Measurements from ENCODE around the gene SF3B3.
"Not testable (repeated sequence)": the region's sequence is repeated elsewhere in the genome, so short reads cannot be mapped to it uniquely, and the experiment has no call there.

The SF3B3 gene

GRCh38 chr16:70592106-70592571 is 68.5 kb downstream of the SF3B3 start:
- no peak for DNase-seq

GRCh38 chr16:70593544-70593943 is 69.9 kb downstream of the SF3B3 start:
- no peak for DNase-seq

DNA sequence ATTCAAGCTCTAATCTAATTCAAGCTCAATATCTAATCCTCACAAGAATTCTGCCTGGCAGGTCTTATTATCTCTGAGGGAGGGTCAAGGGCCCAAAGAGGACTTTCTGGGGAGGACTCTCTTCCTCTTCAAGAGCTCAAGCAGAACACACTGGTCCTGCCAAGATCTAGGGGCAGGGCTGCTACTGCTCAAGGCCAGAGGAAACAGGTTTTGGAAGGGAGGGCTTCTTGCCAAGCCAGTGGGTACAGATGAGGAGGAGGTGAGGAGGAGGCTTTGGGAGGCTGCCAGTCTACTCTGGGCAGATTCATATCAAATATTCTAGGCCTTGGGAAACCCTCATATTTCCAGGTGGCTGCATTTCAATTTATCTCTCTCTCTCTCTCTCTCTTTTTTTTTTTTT is 71.0 kb downstream of the SF3B3 start:
- DNase-seq = no peak

DNA sequence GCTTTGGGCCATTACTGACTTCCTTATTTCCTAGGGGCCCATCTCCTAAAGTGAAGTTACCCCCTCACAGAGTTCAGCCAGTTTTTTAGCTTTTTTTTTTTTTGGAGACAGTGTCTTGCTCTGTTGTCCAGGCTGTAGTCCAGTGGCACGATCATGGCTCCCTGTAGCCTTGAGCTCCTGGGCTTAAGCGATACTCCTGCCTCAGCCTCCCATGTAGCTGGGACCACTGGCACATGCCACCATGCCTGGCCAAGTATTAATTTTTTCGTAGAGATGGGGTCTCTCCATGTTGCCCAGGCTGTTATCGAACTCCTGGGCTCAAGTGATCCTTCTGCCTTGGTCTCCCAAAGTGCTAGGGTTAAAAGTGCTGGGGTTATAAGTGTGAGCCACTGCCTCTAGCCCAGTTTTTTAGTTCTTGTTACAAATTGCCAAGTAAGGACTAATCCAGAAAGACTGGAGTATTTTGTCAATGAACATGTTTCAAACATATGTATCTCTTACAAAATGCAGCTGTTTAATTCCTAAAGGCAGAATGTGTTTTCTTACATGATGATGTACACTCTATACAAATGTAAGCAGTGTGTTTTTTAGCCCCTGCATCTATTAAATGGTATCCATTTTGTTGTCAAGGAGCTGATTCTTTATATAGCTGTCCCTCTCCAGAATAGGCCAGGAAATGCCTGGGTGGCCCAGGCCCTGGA is 73.7 kb downstream of the SF3B3 start:
- no peak for DNase-seq

DNA sequence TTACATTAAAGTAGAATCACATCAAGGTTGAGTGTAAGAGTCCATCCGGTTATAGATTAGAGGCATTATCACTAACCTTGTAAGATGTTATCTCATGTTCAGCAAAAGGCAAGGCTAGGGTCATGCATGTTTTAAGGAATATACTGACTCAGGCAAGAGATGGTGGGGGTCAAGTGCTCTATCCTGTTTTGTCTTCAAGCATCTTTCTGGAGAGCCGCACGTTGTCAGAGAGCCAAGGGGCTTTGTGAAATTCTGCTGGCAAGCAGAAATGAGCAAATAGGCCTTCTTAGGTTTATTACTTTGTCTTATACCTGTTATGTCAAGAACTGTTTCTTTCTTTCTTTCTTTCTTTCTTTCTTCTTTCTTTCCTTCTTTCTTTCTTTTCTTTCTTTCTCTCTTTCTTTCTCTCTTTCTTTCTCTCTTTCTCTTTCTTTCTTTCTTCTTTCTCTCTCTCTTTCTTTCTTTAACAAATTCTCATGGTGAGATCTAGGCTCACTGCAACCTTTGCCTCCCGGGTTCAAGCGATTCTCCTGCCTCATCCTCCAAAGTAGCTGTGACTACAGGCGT is 75.4 kb downstream of the SF3B3 start:
- DNase-seq = no peak

GRCh38 chr16:70600730-70601129 is 77.1 kb downstream of the SF3B3 start:
- DNase-seq = no peak

- no peak for DNase-seq
Measured at GRCh38 chr16:70601576-70602575, 78.3 kb downstream of the SF3B3 start.

GRCh38 chr16:70602831-70603230 is 79.2 kb downstream of the SF3B3 start:
- no peak for DNase-seq

DNA sequence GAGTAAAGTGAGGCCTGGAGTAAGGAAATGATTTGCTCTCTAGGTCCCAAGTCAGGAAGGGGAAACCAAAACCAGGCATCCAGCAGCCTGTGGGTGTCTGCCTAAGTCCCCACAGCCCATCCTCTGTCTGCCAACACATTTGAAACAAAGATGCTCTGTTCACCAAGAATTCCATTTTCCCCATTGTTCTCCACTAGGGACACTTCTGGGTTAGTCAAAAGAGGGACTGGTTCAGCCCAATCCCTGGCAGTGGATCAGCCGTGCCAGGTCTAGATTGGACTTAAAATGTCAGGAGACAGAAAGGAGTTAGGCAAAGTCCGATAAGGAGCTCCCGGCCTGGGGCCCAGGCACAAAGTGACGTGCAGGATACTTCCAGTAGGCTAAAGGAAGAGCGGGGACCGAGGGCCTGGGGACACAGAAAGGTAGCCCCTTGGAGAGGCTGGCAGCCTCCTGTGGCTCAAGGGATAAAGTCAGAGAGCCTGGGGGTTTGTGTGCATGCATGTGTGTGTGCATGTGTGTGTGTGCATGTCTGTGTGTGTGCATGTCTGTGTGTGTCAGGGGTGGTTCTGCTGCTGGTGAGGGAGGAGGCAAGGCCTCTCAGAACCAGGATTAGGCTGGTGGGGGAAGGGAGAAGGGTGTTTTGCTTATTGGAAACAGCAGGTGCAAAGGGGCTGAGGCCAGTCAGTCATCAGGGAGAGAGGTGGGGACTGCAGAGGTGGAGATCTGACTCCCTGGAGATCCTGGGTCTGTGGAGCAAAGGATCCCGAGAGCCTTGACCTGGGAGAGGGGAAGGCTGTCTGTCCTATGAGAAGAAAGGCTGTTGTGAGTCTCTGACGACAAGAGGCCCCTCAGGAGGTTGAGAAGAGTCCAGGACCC is 81.0 kb downstream of the SF3B3 start:
- no peak for DNase-seq

DNA sequence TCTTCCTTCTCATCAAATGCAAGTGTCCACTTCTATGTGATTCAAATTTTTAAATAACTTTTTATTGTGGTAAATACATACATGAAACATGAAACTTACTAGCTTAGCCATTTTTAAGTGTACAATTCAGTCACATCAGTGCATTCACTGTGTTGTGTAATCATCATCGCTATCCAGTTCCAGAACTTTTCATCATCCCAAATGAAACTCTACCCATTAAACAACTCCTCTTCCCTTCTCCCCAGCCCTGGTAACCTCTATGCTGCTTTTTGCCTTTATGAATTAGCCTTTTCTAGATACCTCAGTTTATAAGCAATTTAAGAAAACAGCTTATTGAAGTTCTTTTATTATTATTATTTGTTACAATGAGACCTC is 81.7 kb downstream of the SF3B3 start:
- DNase-seq = no peak

GRCh38 chr16:70608521-70608920 is 84.9 kb downstream of the SF3B3 start:
- DNase-seq = no peak

DNA sequence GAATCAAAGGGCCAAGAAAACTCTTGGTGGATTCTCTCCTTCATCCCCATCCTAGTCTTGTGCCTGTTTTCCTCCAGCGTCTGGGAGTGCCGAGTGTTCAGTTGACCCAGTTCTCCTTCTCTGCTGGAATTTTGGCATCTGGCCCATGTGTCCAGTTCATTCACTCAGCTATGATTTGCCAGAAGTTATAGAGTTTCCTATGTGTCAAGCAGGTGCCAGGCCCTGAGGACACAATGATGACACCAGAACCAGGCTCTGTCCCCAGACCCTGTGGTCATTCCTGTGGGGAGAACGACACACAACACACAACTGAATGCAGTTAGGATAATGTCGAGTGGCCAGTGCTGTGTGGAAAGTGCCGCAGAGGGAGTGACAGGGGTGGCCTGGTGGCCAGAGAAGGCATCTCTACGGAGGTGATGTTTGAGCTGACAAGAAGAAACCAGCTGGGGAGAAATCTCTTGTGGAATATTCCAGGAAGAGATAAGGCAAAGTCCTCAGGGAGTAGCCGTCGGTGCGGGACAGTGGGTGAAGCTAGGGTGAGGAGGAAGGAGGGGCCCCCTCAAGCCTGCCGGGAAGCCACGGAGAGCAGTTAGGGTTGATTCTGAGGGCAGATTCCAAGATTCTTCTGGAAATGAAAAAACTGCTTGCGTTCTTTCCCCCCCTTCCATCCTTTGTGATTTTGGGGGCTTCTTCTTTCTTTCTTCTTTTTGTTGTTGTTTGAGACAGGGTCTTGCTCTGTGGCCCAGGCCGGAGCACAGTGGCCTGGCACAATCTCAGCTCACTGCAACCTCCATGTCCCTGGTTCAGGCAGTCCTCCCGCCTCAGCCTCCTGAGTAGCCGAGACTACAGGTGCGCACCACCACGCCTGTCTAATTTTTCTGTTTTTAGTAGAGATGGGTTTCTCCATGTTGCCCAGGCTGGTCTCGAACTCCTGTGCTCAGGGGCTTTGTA is 86.9 kb downstream of the SF3B3 start:
- no peak for DNase-seq

DNA sequence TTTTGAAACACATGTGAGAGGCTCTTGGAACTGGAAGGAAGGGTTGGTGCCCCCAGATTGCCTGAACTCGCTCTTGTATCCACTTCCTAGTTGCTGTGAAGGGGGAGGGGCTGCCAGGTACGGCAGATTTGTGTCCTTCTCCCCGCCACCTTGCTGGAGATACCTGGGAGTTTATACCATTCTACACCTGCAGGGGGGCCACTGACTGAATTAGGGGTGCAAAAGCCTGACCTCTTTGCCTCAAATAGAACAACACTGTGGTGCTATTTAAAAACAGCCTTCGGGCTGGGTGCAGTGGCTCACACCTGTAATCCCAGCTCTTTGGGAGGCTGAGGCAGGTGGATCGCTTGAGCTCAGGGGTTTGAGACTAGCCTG is 87.6 kb downstream of the SF3B3 start:
- no peak for DNase-seq

GRCh38 chr16:70611785-70612303 is 88.2 kb downstream of the SF3B3 start:
- DNase-seq = no peak

- DNase-seq = no peak
Measured at GRCh38 chr16:70612931-70613330, 89.3 kb downstream of the SF3B3 start.

- no peak for DNase-seq
Measured at GRCh38 chr16:70614208-70614951, 90.8 kb downstream of the SF3B3 start.

- DNase-seq = no peak
Measured at GRCh38 chr16:70615945-70616344, 92.3 kb downstream of the SF3B3 start.

DNA sequence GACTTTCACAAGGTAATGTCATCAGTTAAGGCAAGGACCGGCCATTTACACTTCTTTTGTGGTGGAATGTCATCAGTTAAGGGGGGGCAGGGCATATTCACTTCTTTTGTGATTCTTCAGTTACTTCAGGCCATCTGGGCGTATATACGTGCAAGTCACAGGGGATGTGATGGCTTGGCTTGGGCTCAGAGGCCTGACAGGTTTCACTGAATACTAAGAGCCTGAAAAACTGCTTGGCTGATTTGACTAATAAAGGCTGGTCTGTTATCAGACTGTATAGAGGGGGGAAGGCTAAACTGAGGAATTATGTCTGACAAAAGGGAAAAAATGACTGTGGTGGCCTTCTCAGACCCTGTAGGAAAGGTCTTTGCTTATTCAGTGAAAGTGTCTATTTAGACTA is 98.2 kb downstream of the SF3B3 start:
- not testable (repeated sequence) for DNase-seq
